DMS79 treated with DMSO at 0.1 percent for 48 hours (cell line): ENCODE measurements around the gene SLK.

Experiments
- DNase-seq: peaks from one replicate; lab custom pipeline; 2025; lab: John Stamatoyannopoulos, UW

SLK gene

DNA sequence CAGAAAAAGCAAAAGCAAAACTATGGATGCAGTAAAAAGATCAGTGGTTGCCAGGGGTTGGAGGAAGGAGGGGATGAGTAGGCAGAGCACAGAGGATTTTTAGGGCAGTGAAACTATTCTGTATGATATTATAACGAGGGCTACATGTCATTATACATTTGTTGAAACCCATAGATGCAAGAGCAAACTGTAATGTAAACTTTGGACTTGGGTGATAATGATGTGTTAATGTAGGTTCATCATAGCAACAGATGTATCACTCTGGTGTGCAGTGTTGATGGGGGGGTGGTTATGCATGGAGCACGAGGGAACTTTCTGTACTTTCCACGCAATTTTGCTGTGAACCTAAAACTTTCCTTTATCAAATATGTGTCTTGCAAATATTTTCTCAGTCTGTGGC, 23.2 kb downstream of the SLK start:
- no peak for DNase-seq

DNA sequence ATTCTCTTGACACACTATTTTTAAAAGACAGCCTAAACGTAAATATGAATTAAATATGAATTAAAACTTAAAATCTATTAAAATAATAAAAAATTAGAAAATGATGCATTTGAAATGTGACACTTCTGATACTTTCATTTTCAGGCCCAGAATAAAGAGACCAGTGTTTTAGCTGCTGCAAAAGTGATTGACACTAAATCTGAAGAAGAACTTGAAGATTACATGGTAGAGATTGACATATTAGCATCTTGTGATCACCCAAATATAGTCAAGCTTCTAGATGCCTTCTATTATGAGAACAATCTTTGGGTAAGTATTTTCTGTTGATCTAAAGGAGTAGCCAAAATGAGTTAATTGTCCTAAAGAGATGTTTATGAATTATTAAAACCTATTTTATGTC, 23.6 kb downstream of the SLK start:
- DNase-seq = no peak

DNA sequence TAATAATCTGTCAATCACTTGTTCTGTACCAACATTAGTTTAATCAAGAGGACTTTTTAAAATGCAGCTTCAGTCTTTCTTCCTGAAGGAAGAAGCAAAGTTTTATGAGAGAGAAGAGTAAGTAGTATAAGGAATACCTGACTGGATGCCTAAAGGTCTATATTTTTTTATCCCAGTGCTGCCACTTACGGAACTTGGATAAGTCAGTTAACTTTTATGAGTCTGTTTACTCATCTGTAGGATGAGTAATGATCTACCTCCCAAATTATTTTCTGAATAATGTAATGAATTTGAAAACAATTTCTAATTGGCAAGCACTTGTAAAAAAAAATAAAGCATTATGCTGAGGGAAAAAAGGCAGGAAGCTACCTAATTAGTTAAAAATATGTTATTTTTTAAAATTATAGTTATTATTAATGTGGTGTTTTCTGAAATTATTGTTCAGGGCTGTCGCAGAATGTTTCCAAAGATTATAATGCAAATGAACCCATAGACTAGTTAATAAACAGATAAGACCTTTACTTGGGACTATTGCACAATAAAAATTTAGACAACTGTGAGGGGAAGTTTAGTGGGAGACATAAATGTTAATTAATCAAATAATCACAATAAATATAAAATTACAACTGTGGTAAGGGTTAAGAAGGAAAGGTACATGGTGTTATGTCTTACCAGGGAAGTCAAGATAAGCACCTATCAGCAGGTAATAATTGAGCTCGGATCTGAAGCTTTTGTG, 24.6 kb downstream of the SLK start:
- no peak for DNase-seq

DNA sequence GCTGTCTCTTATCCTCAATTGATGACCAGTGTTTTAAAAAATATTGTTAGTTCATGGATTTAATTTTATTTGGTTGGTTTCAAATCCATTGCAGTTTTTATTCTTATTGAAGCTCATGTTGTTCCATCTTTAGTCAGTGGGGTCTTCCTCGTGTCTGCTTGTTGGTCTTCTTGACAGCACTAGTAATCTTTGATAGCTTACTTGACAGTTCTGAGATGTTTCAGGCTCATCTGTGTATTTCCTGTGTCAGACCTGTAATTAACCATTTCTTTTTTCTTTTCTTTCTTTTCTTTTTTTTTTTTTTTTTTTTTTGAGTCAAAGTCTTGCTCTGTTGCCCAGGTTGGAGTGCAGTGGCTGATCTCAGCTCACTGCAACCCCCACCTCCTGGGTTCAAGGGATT, 28.2 kb downstream of the SLK start:
- no peak for DNase-seq

DNA sequence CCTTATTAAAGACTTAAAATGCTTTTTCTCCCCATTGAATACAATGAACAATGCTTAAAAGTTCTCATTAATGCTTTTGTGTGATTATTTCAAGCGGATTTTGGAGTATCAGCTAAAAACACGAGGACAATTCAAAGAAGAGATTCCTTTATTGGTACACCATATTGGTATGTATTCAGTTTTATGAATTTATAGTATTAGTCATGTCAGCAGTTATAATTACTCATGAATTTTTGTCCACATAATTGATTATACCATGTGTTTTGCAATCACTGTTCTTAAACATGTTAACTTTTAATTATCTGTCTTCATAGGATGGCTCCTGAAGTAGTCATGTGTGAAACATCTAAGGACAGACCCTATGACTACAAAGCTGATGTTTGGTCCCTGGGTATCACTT, 31.9 kb downstream of the SLK start:
- DNase-seq = no peak

DNA sequence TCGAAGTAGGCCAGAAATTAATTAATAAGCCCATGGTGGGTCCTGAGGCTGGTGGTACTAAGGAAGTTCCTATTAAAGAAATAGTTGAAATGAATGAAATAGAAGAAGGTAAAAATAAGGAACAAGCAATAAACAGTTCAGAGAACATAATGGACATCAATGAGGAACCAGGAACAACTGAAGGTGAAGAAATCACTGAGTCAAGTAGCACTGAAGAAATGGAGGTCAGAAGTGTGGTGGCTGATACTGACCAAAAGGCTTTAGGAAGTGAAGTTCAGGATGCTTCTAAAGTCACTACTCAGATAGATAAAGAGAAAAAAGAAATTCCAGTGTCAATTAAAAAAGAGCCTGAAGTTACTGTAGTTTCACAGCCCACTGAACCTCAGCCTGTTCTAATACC, 36.0 kb downstream of the SLK start:
- no peak for DNase-seq

DNA sequence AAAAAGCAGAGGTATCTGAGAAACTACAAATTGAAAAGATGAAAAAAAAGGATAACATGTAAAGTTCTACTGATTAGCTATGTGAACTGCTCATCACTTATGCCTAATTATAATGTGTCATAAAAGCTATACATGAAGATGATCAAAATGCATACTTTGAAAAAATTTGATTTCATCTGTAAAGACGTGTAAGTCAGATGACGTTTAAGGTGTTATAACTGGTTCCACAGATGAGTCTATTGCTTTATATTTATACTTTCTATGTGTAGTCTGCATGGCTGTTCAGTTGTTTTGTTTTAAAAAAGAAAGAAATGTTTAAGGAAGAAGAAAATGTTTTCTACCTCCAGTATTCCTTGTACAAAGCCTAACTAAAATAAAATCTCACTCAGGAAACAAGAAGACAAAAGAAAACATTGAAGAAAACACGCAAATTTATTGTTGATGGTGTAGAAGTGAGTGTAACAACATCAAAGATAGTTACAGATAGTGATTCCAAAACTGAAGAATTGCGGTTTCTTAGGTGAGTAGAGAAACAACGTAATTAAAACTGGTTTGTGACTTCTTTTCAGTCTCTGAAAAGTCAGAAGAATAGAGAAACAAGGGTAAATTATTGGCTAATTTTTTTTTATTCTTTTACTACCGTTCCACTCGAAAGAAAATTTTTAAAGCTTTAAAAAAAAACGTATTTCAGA, 38.4 kb downstream of the SLK start:
- no peak for DNase-seq

DNA sequence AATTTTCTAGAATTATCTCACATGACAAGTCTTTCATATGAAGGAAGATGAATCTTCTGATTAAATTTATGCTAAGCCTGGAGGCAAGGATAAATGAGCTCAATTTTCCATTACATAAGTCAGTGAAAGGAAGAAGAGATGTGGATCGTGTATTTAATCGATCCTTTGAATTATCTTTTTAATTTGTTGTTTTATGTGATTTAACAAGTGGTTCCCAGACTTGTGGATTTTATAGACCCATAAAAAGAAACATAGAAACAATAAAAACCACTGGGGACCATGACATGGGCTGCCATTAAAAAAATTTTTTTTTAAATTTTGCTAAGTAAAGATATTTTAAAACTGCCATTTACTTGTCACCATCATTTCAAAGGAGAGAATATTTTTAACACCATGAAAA, 45.0 kb downstream of the SLK start:
- no peak for DNase-seq

DNA sequence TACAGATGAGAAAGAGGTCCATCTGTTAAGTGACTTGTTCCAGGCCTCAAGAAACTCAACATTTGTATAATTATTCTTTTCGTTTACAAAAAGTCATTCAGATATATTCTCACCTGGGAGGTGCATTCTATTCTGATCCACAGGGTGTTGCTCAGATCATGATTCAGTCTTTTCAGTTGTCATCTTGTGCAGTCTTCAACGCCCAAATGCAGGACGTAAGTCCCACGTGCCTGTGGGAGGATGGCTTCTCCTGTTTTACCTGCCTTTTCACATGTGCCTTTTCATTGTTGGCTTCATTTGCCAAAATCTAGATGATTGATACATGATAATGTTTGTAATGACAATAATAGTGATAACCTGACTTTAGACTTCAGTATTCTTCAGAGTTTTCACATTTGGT, 46.5 kb downstream of the SLK start:
- DNase-seq = no peak

DNA sequence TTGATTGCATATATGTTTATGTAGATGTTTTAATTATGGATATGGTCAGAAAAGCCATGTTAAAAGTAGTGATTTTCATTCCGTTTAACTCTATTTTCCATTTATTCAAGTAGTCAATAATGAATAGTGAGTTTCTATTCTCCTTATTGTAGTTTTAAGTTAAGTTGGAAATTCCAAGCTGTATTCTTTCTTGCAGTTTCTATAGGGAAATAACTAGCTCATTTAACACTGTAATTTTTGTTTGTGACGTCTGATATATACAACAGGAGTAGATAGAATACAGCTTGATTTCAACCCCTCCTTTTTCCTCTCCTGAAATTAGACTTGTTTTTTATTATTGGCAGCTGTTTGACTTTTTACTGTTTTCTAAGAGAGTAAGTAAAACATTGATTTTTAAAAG, 47.2 kb downstream of the SLK start:
- no peak for DNase-seq

DNA sequence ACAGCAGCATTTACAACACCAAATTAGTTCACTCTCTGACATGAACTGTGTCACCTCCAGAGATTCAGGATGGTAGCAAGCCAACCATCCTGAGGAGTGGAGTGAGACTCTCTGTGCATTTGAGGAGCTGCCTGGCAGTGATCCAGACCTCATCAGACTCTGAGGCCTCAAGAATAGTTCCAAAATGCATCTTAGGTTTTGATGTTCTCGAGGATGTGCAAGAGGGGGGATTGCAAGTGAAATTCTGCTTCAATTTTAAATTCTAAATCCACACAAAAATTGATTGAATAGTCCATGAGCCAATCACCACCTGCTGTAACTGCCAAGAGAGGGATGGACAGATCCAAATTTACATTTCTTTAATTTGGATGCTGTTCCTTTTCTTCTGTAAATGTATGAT, 49.7 kb downstream of the SLK start:
- no peak for DNase-seq

DNA sequence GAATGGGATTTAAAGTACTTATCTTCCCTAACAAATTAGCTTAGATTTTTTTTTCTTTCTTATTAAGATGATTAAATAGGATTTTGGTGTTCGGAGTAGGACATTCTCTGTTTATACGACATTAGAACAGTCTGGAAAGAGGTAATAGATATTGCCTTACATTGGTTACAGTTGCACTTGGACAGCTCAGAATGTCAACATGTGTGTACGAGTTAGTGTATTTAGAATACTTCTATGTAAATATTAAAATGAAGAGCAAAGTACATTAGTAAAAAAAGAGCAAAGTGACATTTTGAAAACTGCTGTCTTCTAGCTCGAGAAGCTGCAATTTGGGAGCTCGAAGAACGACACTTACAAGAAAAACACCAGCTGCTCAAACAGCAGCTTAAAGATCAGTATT, 51.5 kb downstream of the SLK start:
- no peak for DNase-seq

DNA sequence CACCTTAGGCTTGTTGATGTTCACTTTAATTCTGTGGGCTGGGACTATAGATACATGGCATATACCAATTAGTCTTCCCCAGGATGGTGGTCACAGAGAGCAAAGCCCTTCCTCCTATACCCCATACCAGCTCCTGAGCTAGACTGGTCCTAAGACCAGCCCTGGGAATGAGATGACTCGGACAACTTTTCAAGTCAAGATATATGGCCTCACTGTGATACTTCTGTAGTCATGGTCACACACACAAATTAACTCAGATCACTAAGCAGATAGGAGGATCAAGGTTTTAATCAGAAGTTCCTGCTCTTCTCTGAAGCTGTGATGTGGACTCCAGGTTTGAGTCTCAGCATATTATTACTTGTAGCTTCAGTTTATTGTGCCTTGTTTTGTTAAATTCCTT, 53.1 kb downstream of the SLK start:
- no peak for DNase-seq

DNA sequence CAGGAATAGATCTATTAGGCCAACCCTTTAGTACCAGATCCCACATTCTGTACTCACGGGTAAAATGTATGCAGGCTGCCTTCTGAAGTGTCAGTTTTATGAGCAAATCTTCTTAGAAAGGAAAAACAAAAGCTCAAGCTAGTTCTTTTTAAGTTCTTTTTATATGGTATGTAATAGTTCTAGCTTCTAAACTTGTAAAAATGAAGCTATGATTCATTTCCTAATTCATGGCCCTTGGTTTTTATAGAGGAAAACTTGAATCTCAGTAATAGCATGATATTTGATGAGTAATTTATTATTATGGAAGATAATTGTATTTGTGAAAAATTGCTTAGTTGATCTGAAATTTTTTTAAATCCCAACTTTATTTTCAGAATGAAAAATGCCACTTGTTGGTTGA, 54.3 kb downstream of the SLK start:
- DNase-seq = no peak

DNA sequence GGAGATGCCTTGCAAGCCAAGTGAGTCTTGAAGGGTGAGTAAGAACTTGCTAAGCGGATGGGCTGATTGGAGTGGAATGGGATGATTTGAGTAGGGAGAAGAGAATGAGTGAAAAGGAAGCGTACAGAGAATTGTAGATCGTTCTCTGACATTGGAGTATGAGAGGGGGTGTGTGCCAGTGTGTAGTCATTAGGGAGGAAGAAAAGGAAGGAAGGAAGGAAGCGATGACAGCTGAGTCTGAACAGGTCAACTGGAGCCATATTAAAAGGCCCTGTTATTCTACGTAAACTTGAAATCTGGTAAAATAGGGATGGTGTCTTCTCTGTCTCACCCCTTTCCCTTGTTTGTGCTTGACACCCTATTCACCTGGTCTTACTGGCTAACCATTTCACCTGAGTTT, 55.1 kb downstream of the SLK start:
- no peak for DNase-seq

DNA sequence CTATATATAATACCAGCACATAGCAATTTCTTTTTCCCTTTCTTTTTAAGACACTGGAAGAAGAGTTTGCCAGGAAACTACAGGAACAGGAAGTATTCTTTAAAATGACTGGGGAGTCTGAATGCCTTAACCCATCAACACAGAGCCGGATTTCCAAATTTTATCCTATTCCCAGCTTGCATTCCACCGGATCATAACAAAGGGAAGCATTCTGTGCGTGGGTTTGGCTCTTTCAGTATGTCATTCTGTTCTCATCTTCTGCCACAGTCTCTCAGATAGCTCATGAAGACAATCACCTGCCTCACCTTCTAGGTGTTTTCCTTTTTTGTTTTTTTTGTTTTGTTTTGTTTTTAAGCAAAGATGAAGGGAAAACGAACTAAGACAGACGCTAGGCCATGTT, 58.6 kb downstream of the SLK start:
- no peak for DNase-seq

DNA sequence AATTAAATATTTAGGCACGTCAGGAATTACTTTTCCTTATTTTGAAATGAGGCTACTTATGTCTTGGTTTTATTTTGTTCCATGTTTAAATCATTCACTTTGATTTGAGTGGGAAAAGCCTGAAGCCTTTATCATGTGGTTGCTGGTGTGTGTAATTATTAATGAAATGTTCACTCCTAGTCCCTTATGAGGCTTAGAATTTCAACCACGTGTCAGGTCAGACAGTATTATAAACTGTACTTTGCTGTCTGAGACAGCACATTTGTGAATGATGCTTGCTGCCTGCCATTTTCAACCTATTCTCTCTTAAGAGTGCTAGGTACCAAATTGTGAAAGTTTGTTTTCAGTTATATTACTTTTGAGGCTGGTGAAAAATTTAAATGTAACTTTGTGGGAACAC, 59.8 kb downstream of the SLK start:
- DNase-seq = no peak

DNA sequence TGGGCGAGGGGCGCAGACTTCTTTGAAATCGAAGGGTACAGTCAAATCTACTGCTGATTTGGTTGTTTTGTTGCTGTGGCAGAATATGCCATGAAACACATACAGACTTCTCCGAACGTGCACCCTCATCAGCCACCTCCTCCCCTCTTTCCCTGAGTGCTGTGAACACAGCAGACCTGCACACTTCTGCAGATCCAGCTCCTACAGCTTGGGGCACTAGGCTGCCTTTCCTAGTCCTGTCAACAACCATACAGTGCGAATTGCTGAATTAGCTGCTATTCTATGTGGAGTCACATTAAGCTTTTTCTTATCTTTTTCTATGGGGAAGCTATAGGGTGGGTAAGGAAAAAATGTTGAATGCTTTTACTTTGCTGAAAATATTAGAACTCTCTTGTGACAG, 61.2 kb downstream of the SLK start:
- no peak for DNase-seq

DNA sequence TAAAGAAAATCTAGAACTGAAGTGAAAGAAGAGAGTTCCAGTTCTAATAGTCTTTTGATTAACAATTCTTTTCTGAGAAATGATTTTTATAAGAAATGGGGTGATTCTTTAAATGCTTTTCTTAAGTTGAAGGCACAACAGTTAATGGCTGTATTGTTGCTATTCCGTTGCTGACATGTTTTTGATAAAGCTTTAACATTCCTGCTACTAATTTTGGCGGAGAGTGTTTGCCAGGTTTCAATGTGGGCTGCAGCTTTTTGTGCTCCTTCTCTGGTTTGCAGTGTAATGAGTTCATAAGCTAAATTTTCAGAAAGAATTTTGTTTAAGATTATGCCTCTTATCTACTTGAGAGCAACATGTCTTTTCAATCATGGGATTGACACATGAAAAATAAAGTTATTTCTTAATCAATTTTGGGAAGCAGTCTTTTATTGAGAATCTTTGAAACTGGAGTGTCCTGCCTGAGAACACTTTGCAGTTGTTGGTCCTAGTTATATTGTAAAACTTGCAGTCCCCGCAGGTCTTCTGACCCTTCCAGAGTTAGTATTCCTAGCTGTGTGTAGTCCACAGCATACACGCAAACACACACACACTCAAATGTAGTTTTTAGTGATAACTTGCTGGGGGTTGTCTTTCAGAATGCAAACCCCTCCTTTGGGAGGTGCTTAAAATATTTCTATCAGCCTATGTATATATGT, 62.0 kb downstream of the SLK start:
- no peak for DNase-seq

DNA sequence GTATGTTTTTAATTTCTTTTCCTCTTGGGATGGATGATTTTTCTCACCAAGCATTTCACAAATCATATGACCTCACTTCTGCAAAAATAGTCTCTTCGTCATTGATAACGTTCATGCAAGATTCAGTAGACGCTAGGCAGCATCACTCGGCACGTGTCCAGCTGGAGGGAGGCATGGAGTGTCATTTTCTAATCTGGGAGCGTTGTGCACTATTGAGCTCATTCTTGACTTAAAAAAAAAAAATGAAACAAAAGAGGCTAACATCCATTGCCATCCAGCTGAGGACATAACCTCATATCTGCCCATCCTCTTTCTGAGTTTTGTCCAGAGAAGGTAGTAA, 62.6 kb downstream of the SLK start:
- no peak for DNase-seq

DNA sequence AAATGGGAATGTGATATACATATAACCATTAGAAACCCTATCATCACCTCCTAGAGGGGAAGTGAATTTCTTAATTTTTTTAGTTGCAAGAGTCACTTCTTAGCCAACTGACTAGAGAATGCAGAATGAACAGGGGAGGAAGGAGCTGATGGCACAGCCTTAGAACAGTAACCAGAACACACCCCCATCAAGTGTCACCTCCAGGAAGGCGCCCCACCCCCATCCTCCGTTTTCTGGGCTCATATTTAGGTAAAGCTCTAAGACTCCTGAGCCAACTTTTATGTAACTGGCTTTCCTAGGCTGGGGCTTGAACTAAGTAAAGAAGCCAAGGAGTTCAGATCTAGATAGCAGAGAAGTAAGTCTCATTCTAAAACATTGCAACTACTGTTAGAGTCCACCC, 64.7 kb downstream of the SLK start:
- DNase-seq = no peak

DNA sequence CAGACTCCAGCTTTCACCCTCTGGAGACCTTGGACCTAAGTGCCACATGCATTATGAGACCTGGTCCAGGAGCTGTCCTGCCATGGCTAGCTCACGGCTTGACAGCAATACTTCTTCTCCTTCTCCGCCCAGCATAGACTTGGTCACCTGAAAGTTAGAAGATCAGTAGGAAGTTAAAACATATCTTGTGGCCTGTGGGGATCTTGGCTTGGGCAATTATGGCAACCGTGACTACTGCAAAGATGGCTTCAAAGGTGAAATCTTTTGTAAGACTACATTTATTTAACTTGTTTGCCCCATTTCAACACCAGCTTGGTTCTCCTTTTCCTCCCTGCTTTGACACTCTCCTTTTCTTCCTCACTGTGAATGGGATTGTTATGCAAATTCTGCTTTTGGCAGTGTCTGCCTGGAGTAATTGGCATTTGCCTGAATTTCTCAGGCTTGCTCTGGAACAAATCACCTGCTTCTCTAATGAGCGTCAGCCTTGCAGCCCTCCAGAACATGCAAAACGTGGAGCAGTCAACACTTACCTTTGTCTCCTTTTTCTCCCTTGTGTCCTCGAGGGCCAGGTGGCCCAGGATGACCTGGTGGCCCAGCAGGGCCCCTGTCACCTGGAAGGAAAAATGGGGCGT, 65.3 kb downstream of the SLK start:
- DNase-seq = no peak

DNA sequence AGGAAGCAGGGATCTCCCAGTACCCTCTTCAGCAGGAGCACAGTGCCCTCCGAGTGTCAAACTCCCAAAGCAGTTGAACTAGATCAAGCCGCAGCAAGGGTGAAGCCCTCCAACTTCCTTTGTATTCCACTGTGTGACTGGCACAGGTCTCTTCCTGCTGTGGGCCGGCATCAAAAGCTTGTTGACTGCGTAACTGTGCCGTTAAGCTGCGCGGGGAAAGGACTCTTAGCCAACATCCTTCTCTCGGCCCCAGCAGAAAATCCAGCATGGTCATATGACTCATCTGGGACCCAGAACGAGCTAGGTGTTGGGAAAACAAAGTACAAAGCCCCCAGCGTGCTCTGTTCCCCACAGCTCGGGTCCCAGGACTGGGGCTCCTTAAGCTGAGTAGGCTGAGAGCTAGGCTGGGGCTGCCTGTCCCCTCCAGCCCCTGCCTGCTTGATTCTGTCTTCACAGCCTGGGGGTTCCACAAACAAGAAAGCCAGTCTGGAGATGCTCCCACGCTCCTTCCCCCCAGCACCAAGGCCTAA, 66.5 kb downstream of the SLK start:
- DNase-seq = no peak
